Measurements from ENCODE around the gene FYB1. TPM values are rescaled to one million over a fixed set of nuclear protein-coding genes. Genes with fewer than 3 reads are reported as not detected.

Gene FYB1
- polyA plus RNA-seq, 3 donors, result 75.3 to 141 (median 118) TPM

DNA sequence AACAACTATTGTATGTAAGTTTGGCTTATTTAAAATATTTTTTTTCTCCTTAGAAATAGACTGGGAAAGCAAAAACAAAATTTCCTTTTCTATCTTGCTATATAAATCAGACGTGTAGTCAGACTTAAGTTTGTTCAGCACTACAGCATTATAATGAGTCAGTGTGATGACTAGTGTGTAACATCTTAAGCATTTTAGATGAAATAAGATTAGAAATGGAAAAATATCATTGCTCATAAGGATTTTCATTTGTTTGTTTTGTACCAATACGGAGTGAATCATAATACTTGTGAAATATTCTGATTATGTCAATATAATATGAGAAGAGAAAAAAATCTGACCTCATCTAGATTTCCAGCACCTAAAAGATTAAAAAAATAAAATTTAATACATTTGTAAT, 80.5 kb downstream of the FYB1 start:
- Histone ChIP-seq H3K27ac (ENCODE audit: low read depth in 1 of 2, low read length in 2 of 2) (no peak overlapping the region), H3K79me2 (ENCODE audit: insufficient read depth, low read length) (peaks cover 8% of the 10 kb centered on the region), H3K4me2 (replicated peaks; ENCODE audit: extremely low read depth, low read length, poor library complexity, severe bottlenecking) (no peak overlapping the region), H3K9ac (ENCODE audit: insufficient read depth, low read length, poor library complexity, severe bottlenecking) (no peak overlapping the region), H3K36me3 (replicated peaks in 1 of 2; ENCODE audit: control insufficient read depth in 1 of 2, insufficient read depth in 2 of 2, low read length in 2 of 2) (peaks cover 86 to 90% of the 10 kb centered on the region in 2 donors), H3K4me1 (ENCODE audit: control insufficient read depth in 1 of 2, insufficient read depth in 2 of 2, low read length in 2 of 2) (peaks cover 3 to 15% of the 10 kb centered on the region in 2 donors), H2AFZ (ENCODE audit: insufficient read depth, low read depth, low read length, poor library complexity, severe bottlenecking) (no peak overlapping the region), H4K20me1 (ENCODE audit: insufficient read depth, low read length) (peaks cover 98% of the 10 kb centered on the region), H3K4me3 (replicated peaks in 1 of 3; ENCODE audit: low read depth in 2 of 3, low read length in 3 of 3) (no peak overlapping the region), H3K9me3 (replicated peaks in 1 of 2; ENCODE audit: control insufficient read depth in 1 of 2, insufficient read depth in 1 of 2, low read length in 2 of 2) (no peaks in the 10 kb centered on the region), H3K27me3 (ENCODE audit: control insufficient read depth in 2 of 2, insufficient read depth in 2 of 2, low read length in 2 of 2) (no peaks in the 10 kb centered on the region)
- DNase-seq, result no peak
- no peak overlapping the region for H3K4me3 Mint-ChIP-seq
- H3K36me3 Mint-ChIP-seq, result peaks cover 46 to 50% of the 10 kb centered on the region in 2 donors
- H3K27me3 Mint-ChIP-seq (ENCODE audit: low read depth in 3 of 3), result no peaks in the 10 kb centered on the region
- intact Hi-C loops (cut with micrococcal nuclease), result no loop called here
- TF ChIP-seq, protein P1, sequence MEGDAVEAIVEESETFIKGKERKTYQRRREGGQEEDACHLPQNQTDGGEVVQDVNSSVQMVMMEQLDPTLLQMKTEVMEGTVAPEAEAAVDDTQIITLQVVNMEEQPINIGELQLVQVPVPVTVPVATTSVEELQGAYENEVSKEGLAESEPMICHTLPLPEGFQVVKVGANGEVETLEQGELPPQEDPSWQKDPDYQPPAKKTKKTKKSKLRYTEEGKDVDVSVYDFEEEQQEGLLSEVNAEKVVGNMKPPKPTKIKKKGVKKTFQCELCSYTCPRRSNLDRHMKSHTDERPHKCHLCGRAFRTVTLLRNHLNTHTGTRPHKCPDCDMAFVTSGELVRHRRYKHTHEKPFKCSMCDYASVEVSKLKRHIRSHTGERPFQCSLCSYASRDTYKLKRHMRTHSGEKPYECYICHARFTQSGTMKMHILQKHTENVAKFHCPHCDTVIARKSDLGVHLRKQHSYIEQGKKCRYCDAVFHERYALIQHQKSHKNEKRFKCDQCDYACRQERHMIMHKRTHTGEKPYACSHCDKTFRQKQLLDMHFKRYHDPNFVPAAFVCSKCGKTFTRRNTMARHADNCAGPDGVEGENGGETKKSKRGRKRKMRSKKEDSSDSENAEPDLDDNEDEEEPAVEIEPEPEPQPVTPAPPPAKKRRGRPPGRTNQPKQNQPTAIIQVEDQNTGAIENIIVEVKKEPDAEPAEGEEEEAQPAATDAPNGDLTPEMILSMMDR (IDR thresholded peaks at IDR 0.05), result no peak
- peaks cover 1% of the 10 kb centered on the region for H3K4me1 Mint-ChIP-seq
- peaks cover 0 to 3% (median 0%) of the 10 kb centered on the region in 7 donors for H3K9me3 Mint-ChIP-seq
- WGBS (ENCODE audit: insufficient coverage), result no CpG with 5 or more reads among the region's 2 CpGs
- no peak overlapping the region for H3K27ac Mint-ChIP-seq

- no peak overlapping the region for H3K27ac ChIP-seq (ENCODE audit: low read depth in 1 of 2, low read length in 2 of 2)
- peaks cover 3 to 6% of the 10 kb centered on the region in 2 donors for H3K4me1 ChIP-seq (ENCODE audit: control insufficient read depth in 1 of 2, insufficient read depth in 2 of 2, low read length in 2 of 2)
- DNase-seq, result no peak
- peaks cover 95 to 100% of the 10 kb centered on the region in 2 donors for H3K36me3 ChIP-seq (replicated peaks in 1 of 2; ENCODE audit: control insufficient read depth in 1 of 2, insufficient read depth in 2 of 2, low read length in 2 of 2)
- H3K9ac ChIP-seq (ENCODE audit: insufficient read depth, low read length, poor library complexity, severe bottlenecking), result no peak overlapping the region
- H3K79me2 ChIP-seq (ENCODE audit: insufficient read depth, low read length), result peaks cover 5% of the 10 kb centered on the region
- Mint-ChIP-seq H3K9me3 (peaks cover 0 to 3% (median 0%) of the 10 kb centered on the region in 7 donors), H3K4me1 (no peaks in the 10 kb centered on the region), H3K4me3 (no peak overlapping the region), H3K27ac (no peak overlapping the region), H3K27me3 (ENCODE audit: low read depth in 3 of 3) (no peaks in the 10 kb centered on the region), H3K36me3 (peaks cover 55 to 58% of the 10 kb centered on the region in 2 donors)
- intact Hi-C loops (cut with micrococcal nuclease), result no loop called here
- H3K4me3 ChIP-seq (replicated peaks in 1 of 3; ENCODE audit: low read depth in 2 of 3, low read length in 3 of 3), result no peak overlapping the region
- TF ChIP-seq, protein P1 (IDR thresholded peaks at IDR 0.05), result no peak
- H4K20me1 ChIP-seq (ENCODE audit: insufficient read depth, low read length), result peaks cover 98% of the 10 kb centered on the region
- no peaks in the 10 kb centered on the region for H3K27me3 ChIP-seq (ENCODE audit: control insufficient read depth in 2 of 2, insufficient read depth in 2 of 2, low read length in 2 of 2)
- WGBS (ENCODE audit: insufficient coverage), result 20% methylated on average over 1 of the region's 9 CpGs
- H3K9me3 ChIP-seq (replicated peaks in 1 of 2; ENCODE audit: control insufficient read depth in 1 of 2, insufficient read depth in 1 of 2, low read length in 2 of 2), result no peaks in the 10 kb centered on the region
- H2AFZ ChIP-seq (ENCODE audit: insufficient read depth, low read depth, low read length, poor library complexity, severe bottlenecking), result no peak overlapping the region
- no peak overlapping the region for H3K4me2 ChIP-seq (replicated peaks; ENCODE audit: extremely low read depth, low read length, poor library complexity, severe bottlenecking)
Observed at GRCh38 chr5:39137819-39138451, 81.4 kb downstream of the FYB1 start.

All from CD14-positive monocyte (primary cell).